ENCODE results near the gene PEX7. TPM values are rescaled to one million over a fixed set of nuclear protein-coding genes. Genes with fewer than 3 reads are reported as not detected.

PEX7 gene
- total and polyA plus RNA-seq, 2 of the 8 experiments (the other 6 are each of a cell fraction or from before 2014, with no cell fraction given) = 6.4 to 11.0 TPM

- no peak for TF ChIP-seq EP300 (IDR thresholded peaks at IDR 0.05; ENCODE audit: borderline replicate concordance in 1 of 2, low read depth in 2 of 2, low read length in 2 of 2)
- no peak for TF ChIP-seq GABPA (IDR thresholded peaks at IDR 0.05; ENCODE audit: borderline replicate concordance, insufficient read depth, low read length)
Observed at GRCh38 chr6:136960781-136961180, 138.4 kb downstream of the PEX7 start (continued).

Measured in H1 (cell line).